Sigmoid colon (tissue), 7 donors: ENCODE data around the gene CACNA1C. TPM values are rescaled to one million over a fixed set of nuclear protein-coding genes. Genes with fewer than 3 reads are reported as not detected.

ENCODE experiments used
- DNase-seq: peaks from one replicate; pipeline ENCODE4 v3.0.0-alpha.2; 2019
- H3K27ac ChIP-seq, 4 donors: fragments of 200-600 bp; sonication (generic); one replicate each; pipeline ENCODE4 v1.5.1; 2016 to 2019; ENCODE audit warnings: mild to moderate bottlenecking in 1 of 4
- H3K27me3 ChIP-seq, 3 donors: fragments of 200-600 bp; sonication (generic); one replicate each; pipeline ENCODE4 v1.5.1; 2019; ENCODE audit warnings: mild to moderate bottlenecking in 1 of 3
- H3K36me3 ChIP-seq, 4 donors: fragments of 200-600 bp; sonication (generic); one replicate each; pipeline ENCODE4 v1.5.1; 2016 to 2019
- H3K4me1 ChIP-seq, 4 donors: fragments of 200-600 bp; sonication (generic); one replicate each; pipeline ENCODE4 v1.5.1; 2017 to 2019
- H3K4me3 ChIP-seq, 4 donors: fragments of 200-600 bp; sonication (generic); one replicate each; pipeline ENCODE4 v1.5.1; 2017 to 2019; ENCODE audit warnings: mild to moderate bottlenecking in 2 of 4, moderate library complexity in 1 of 4
- H3K9me3 ChIP-seq, 4 donors: fragments of 200-600 bp in 3 of 4; sonication (generic) in 3 of 4; one replicate each; pipeline versions ENCODE4 v1.5.1 to v1.6.1; 2013 to 2019
- CTCF ChIP-seq, 4 experiments: fragments of 450-650 bp in 3 of 4; fragments of 200-600 bp in 1 of 4; IDR thresholded peaks; one replicate each; pipeline ENCODE4 v1.5.1; 2016 to 2019; ENCODE audit warnings: antibody characterized with exemption in 4 of 4, mild to moderate bottlenecking in 3 of 4, moderate library complexity in 2 of 4
- EP300 ChIP-seq, 4 donors: sonication (generic); formaldehyde crosslinking; IDR thresholded peaks; one replicate each; pipeline ENCODE4 v1.6.1; 2017; ENCODE audit warnings: antibody characterized with exemption in 4 of 4
- POLR2A ChIP-seq, 2 donors: fragments of 450-650 bp; IDR thresholded peaks; one replicate each; pipeline ENCODE4 v1.6.1; 2016; ENCODE audit warnings: antibody characterized with exemption in 2 of 2, mild to moderate bottlenecking in 2 of 2, moderate library complexity in 2 of 2
- POLR2AphosphoS5 ChIP-seq, 4 donors: sonication (generic); formaldehyde crosslinking; IDR thresholded peaks; one replicate each; pipeline ENCODE4 v1.6.1; 2017; ENCODE audit warnings: antibody characterized with exemption in 4 of 4
- WGBS, 2 donors: extraction: QIAGEN DNeasy Blood & Tissue Kit; methylation state at CpG; one replicate each; pipeline ENCODE4 v1.1.7; 2013; 5-methylcytosine and 5-hydroxymethylcytosine counted together
- intact Hi-C: fragments of 100-400 bp; cut with DNase I; formaldehyde crosslinking; loops from one replicate; pipeline ENCODE4 v1.15.1; 2023
- polyA plus RNA-seq, 3 donors: library from polyadenylated mRNA; stranded (reverse); fragments of 200-250 nt; gene quantifications; one replicate each; pipeline ENCODE4 v1.2.3, GENCODE V29; 2013
- total RNA-seq, 4 donors: library from RNA; depleted of rRNA; stranded (reverse); fragments of >200 nt; gene quantifications; one replicate each; pipeline ENCODE4 v1.1.0, GENCODE V29; 2016
- donor health status: healthy with polysubstance abuse.
- donor health status: Bipolar disorder and iron deficiency.
- donor health status: healthy.

Gene CACNA1C
- total and polyA plus RNA-seq, 7 donors: 0.46 to 213 (median 62.0) TPM

GRCh38 chr12:2061402-2061801 lies 8.6 kb downstream of the CACNA1C start:
- H3K9me3 ChIP-seq: no peaks in the 10 kb centered on the region
- intact Hi-C loops: no loop called here
- TF ChIP-seq POLR2AphosphoS5 (IDR thresholded peaks at IDR 0.05) (no peak), POLR2A (IDR thresholded peaks at IDR 0.05) (no peak), EP300 (IDR thresholded peaks at IDR 0.05) (no peak), CTCF (IDR thresholded peaks at IDR 0.05) (no peak)
- H3K36me3 ChIP-seq: no peaks in the 10 kb centered on the region
- WGBS, 2 donors: 92 to 95% methylated on average over 6 of the region's 6 CpGs
- peak overlapping the region in 3 of 4 donors; percentile 97 to 98 (median 97) for H3K27ac ChIP-seq
- H3K27me3 ChIP-seq: no peaks in the 10 kb centered on the region
- H3K4me3 ChIP-seq: no peak overlapping the region
- no peak for DNase-seq
- peaks cover 0 to 97% (median 91%) of the 10 kb centered on the region in 4 donors for H3K4me1 ChIP-seq

- H3K27me3 ChIP-seq: no peaks in the 10 kb centered on the region
- no peak for DNase-seq
- H3K9me3 ChIP-seq: no peaks in the 10 kb centered on the region
- 22 to 28% methylated on average over 5 of the region's 5 CpGs for WGBS, 2 donors
- H3K4me3 ChIP-seq: peak overlapping the region in 2 of 4 donors; percentile 1 to 15
- H3K36me3 ChIP-seq: no peaks in the 10 kb centered on the region
- peak overlapping the region; percentile 72 to 98 (median 85) for H3K27ac ChIP-seq
- peaks cover 0 to 92% (median 80%) of the 10 kb centered on the region in 4 donors for H3K4me1 ChIP-seq
- TF ChIP-seq POLR2AphosphoS5 (IDR thresholded peaks at IDR 0.05) (no peak), EP300 (IDR thresholded peaks at IDR 0.05) (no peak), CTCF (IDR thresholded peaks at IDR 0.05) (no peak), POLR2A (IDR thresholded peaks at IDR 0.05) (no peak)
- intact Hi-C loops: no loop called here
These were observed 11.3 kb downstream of the CACNA1C start for GRCh38 chr12:2064071-2064507.

- intact Hi-C loops: no loop called here
- peaks cover 0 to 68% (median 55%) of the 10 kb centered on the region in 4 donors for H3K4me1 ChIP-seq
- TF ChIP-seq POLR2AphosphoS5 (IDR thresholded peaks at IDR 0.05): no peak
- no peak for TF ChIP-seq EP300 (IDR thresholded peaks at IDR 0.05)
- no peak for TF ChIP-seq CTCF (IDR thresholded peaks at IDR 0.05)
- no peak for TF ChIP-seq POLR2A (IDR thresholded peaks at IDR 0.05)
These were observed 15.9 kb downstream of the CACNA1C start for GRCh38 chr12:2068653-2069052.

GRCh38 chr12:2070440-2071045 lies 17.8 kb downstream of the CACNA1C start:
- Histone ChIP-seq H3K27ac (peak overlapping the region in 2 of 4 donors; percentile 11 to 98), H3K9me3 (peaks cover 0 to 7% (median 4%) of the 10 kb centered on the region in 4 donors), H3K4me3 (no peak overlapping the region), H3K4me1 (peaks cover 0 to 67% (median 53%) of the 10 kb centered on the region in 4 donors), H3K27me3 (no peaks in the 10 kb centered on the region), H3K36me3 (peaks cover 0 to 7% (median 0%) of the 10 kb centered on the region in 4 donors)
- TF ChIP-seq EP300 (IDR thresholded peaks at IDR 0.05) (no peak), POLR2AphosphoS5 (IDR thresholded peaks at IDR 0.05) (no peak), CTCF (IDR thresholded peaks at IDR 0.05) (no peak), POLR2A (IDR thresholded peaks at IDR 0.05) (no peak)
- intact Hi-C loops: no loop called here
- DNase-seq: no peak
- 92 to 96% methylated on average over 2 of the region's 2 CpGs for WGBS, 2 donors

More at GRCh38 chr12:2068653-2069052, 15.9 kb downstream of the CACNA1C start:
- H3K36me3 ChIP-seq: peaks cover 0 to 7% (median 0%) of the 10 kb centered on the region in 4 donors
- peak overlapping the region; percentile 53 to 98 (median 85) for H3K27ac ChIP-seq
- H3K27me3 ChIP-seq: no peaks in the 10 kb centered on the region
- H3K4me3 ChIP-seq: no peak overlapping the region
- H3K9me3 ChIP-seq: peaks cover 0 to 7% (median 4%) of the 10 kb centered on the region in 4 donors
- no peak for DNase-seq
- WGBS, 2 donors: 94 to 95% methylated on average over 6 of the region's 6 CpGs
